ENCODE measurements around the gene SLC44A2. TPM values are rescaled to one million over a fixed set of nuclear protein-coding genes. Genes with fewer than 3 reads are reported as not detected.

SLC44A2 gene
- total RNA-seq, 6 experiments from 2014 or later = 156 to 190 (median 166) TPM

DNA sequence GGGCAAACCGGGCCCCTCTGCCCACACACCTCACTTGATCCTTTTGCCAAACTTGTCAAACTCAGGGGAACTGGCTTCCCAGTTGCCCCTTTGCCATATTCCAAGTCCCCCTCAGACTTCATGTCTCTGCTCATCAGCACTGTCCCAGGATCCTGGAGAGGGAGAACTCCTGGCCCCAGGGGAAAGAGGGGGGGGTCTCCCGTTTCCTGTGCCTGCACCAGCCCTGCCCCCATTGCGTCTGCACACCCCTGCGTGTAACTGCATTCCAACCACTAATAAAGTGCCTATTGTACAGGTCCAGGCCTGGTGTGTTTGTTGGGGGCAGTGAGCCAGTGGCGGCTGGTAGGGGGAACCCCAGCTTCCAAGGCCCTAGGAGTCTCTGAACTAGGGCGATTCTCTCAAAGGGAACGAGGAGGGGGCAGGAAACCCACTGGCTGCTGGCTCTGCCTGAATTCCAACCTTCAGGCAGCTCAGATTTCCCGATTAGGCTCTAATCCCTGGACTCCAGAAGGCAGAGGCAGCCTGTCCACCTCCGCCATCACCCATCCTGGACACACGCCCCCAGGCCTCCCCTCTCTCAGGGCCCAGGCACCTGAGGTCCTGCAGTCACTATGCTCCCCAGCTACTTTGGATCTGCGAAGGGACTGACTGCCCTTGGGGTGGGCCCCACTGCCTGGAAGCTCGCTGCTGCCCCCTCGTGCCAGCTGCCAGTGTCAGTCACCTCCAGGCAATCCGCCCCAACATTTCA is 19.1 kb downstream of the SLC44A2 start:
- peak; percentile 71 for DNase-seq
- Mint-ChIP-seq H3K27ac (peak overlapping the region; percentile 46; the same call in 1 of the 2 replicates), H3K9me3 (no peaks in the 10 kb centered on the region), H3K4me3 (no peak overlapping the region), H3K27me3 (ENCODE audit: insufficient read depth) (peaks cover 6% of the 10 kb centered on the region), H3K36me3 (ENCODE audit: low read depth) (no peaks in the 10 kb centered on the region; the same call in 1 of the 2 replicates), H3K4me1 (ENCODE audit: low read depth) (peaks cover 16% of the 10 kb centered on the region; the same call in 1 of the 2 replicates)
- TF ChIP-seq, protein P1, sequence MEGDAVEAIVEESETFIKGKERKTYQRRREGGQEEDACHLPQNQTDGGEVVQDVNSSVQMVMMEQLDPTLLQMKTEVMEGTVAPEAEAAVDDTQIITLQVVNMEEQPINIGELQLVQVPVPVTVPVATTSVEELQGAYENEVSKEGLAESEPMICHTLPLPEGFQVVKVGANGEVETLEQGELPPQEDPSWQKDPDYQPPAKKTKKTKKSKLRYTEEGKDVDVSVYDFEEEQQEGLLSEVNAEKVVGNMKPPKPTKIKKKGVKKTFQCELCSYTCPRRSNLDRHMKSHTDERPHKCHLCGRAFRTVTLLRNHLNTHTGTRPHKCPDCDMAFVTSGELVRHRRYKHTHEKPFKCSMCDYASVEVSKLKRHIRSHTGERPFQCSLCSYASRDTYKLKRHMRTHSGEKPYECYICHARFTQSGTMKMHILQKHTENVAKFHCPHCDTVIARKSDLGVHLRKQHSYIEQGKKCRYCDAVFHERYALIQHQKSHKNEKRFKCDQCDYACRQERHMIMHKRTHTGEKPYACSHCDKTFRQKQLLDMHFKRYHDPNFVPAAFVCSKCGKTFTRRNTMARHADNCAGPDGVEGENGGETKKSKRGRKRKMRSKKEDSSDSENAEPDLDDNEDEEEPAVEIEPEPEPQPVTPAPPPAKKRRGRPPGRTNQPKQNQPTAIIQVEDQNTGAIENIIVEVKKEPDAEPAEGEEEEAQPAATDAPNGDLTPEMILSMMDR (IDR thresholded peaks at IDR 0.05) = peak; percentile 88

DNA sequence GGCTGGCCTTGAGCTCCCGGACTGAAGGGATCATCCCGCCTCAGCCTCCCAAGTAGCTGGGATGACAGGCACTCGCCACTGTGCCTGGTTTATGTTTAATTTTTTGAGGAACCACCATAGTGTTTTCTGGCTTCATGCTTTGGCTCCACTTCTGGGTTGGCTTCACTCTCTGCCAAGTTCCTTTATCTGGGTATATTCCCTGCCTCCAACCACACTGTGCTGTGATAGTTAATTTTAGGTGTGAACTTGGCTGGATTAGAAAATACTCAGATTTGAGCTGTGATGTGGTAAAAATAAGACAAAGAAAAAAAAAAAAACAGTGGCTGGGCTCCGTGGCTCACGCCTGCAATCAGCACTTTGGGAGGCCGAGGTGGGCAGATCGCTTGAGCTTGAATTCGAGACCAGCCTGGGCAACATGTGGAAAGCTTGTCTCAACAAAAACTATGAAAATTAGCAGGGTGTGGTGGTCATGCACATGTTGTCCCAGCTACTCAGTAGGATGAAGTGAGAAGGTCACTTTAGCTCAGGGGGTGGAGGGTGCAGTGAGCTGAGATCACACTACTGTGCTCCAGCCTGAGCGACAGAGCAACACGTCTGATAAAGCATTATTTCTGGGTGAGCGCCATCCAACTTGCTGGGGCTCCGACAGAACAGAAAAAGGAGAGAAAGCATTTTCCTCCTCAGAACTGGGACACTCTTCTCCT is 21.3 kb downstream of the SLC44A2 start:
- DNase-seq = no peak
- H3K9me3 Mint-ChIP-seq = no peaks in the 10 kb centered on the region
- H3K4me1 Mint-ChIP-seq (ENCODE audit: low read depth) = peaks cover 16% of the 10 kb centered on the region; the same call in 1 of the 2 replicates
- no peak overlapping the region for H3K27ac Mint-ChIP-seq
- peaks cover 6% of the 10 kb centered on the region; the same call in 1 of the 2 replicates for H3K27me3 Mint-ChIP-seq (ENCODE audit: insufficient read depth)
- peaks cover 2% of the 10 kb centered on the region; the same call in 1 of the 2 replicates for H3K36me3 Mint-ChIP-seq (ENCODE audit: low read depth)
- TF ChIP-seq, protein P1 (IDR thresholded peaks at IDR 0.05) = no peak
- H3K4me3 Mint-ChIP-seq = no peak overlapping the region

DNA sequence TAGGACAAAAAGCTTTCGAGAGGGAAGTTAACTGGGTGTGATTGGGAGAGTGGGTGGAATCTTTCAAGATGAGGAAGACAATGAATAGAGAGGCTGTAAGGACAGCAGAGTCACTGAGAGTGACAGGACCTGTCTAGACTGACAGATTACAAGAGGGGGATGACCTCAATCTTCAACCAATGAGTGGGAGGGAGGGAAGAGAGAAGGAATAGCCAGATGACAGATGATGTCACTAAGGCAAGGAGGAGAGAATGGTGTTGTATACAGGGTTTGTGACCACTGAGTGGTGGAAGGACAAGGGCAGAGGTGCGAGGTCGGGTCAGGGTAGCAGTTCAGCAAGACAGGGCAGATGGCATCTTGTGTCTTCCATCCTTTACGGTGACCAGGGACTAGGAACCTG is 23.0 kb downstream of the SLC44A2 start:
- H3K36me3 Mint-ChIP-seq (ENCODE audit: low read depth) = peaks cover 14% of the 10 kb centered on the region; the same call in 1 of the 2 replicates
- no peaks in the 10 kb centered on the region for H3K9me3 Mint-ChIP-seq
- peaks cover 14% of the 10 kb centered on the region; the same call in 1 of the 2 replicates for H3K4me1 Mint-ChIP-seq (ENCODE audit: low read depth)
- H3K27me3 Mint-ChIP-seq (ENCODE audit: insufficient read depth) = peaks cover 3% of the 10 kb centered on the region; the same call in 1 of the 2 replicates
- no peak overlapping the region for H3K4me3 Mint-ChIP-seq
- H3K27ac Mint-ChIP-seq = no peak overlapping the region
- no peak for DNase-seq
- TF ChIP-seq, protein P1 (IDR thresholded peaks at IDR 0.05) = no peak

DNA sequence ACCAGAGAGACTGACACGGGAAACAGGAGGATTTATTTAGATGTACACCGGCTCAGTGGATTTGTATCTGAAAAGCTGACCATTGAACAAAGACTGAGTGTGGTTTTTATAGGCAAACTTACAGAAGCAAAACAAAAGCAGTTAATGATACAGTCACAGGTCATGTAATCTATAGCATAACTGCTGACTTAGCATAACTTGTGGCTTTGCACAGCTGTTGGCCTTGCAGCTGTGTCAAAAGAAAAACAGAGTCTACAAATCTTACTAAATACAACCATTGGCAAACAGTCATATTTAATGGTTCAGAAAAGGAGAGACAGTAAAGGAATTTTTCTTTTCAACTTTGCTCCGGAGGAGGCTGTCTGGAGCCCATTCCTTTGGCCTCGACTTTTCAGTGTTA is 26.5 kb downstream of the SLC44A2 start:
- H3K9me3 Mint-ChIP-seq = no peaks in the 10 kb centered on the region
- H3K4me3 Mint-ChIP-seq = peak overlapping the region; percentile 56
- peaks cover 31% of the 10 kb centered on the region for H3K36me3 Mint-ChIP-seq (ENCODE audit: low read depth)
- no peak for DNase-seq
- H3K4me1 Mint-ChIP-seq (ENCODE audit: low read depth) = peaks cover 16% of the 10 kb centered on the region
- H3K27ac Mint-ChIP-seq = peak overlapping the region; percentile 31; the same call in 1 of the 2 replicates
- TF ChIP-seq, protein P1 (IDR thresholded peaks at IDR 0.05) = no peak
- peaks cover 1% of the 10 kb centered on the region; the same call in 1 of the 2 replicates for H3K27me3 Mint-ChIP-seq (ENCODE audit: insufficient read depth)

DNA sequence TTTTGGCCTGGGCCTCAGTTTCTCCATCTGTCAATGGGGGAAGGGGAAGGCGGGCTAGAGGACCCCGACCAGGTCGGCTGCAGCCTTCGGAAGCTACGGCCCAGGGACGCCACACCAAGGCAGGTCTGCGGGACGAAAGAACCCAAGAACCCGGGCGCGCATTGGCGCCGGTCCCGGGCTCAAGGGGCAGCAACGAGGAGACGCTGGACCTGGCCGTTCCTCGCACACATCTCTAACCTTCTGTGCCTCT is 28.1 kb downstream of the SLC44A2 start:
- Mint-ChIP-seq H3K9me3 (no peaks in the 10 kb centered on the region), H3K27me3 (ENCODE audit: insufficient read depth) (no peaks in the 10 kb centered on the region; the same call in 1 of the 2 replicates), H3K4me3 (peak overlapping the region; percentile 92), H3K4me1 (ENCODE audit: low read depth) (peaks cover 21% of the 10 kb centered on the region), H3K27ac (peak overlapping the region; percentile 98), H3K36me3 (ENCODE audit: low read depth) (peaks cover 36% of the 10 kb centered on the region)
- no peak for DNase-seq
- TF ChIP-seq, protein P1 (IDR thresholded peaks at IDR 0.05) = no peak
